ENCODE results near the gene NUP210L. TPM values are rescaled to one million over a fixed set of nuclear protein-coding genes. Genes with fewer than 3 reads are reported as not detected.

Gene NUP210L
- 0.04 TPM for total RNA-seq
- polyA plus RNA-seq (ENCODE audit: insufficient read depth in 1 of 8, insufficient read length in 8 of 8, low replicate concordance in 1 of 8) = under 1 TPM in 4 of 8 donors, not detected in 4; 0.04 to 0.19 (median 0.11) TPM
- long read RNA-seq, donor 1 = 0 reads
- long read RNA-seq, donor 2 = 0 reads
- long read RNA-seq, donor 3 = 0 reads
- long read RNA-seq, donor 4 = 0 reads
- long read RNA-seq, donor 5 = 0 reads
- long read RNA-seq, donor 6 = 0 reads
- long read RNA-seq, donor 7 = 0 reads
- long read RNA-seq, donor 8 = 0 reads
- long read RNA-seq, donor 9 = 0 reads
- long read RNA-seq, donor 10 = 0 reads
- long read RNA-seq, donor 11 = 0 reads

GRCh38 chr1:154154534-154155191 lies at the start of gene NUP210L:
NUP210L (minus strand) TSS chr1:154155073.
- Histone ChIP-seq H3K9me3 (replicated peaks; ENCODE audit: control insufficient read depth, low read depth, low read length) (no peaks in the 10 kb centered on the region), H3K36me3 (ENCODE audit: control insufficient read depth, insufficient read depth, low read length) (peaks cover 16% of the 10 kb centered on the region), H3K27ac (ENCODE audit: low read length) (peak within 1 kb of the TSS; percentile 82), H3K4me1 (ENCODE audit: control insufficient read depth, insufficient read depth, low read length) (peaks cover 4% of the 10 kb centered on the region), H3K4me3 (ENCODE audit: low read length) (no peak within 1 kb of the TSS), H3K27me3 (ENCODE audit: control insufficient read depth, insufficient read depth, low read length) (no peaks in the 10 kb centered on the region)
- peak; percentile 40 for DNase-seq
- WGBS (ENCODE audit: insufficient coverage) = 71% methylated on average over 22 of the region's 29 CpGs

- Histone ChIP-seq H3K27me3 (ENCODE audit: control insufficient read depth, insufficient read depth, low read length) (peaks cover 2% of the 10 kb centered on the region), H3K27ac (ENCODE audit: low read length) (no peak overlapping the region), H3K36me3 (ENCODE audit: control insufficient read depth, insufficient read depth, low read length) (no peaks in the 10 kb centered on the region), H3K4me3 (ENCODE audit: low read length) (no peak overlapping the region), H3K4me1 (ENCODE audit: control insufficient read depth, insufficient read depth, low read length) (no peaks in the 10 kb centered on the region), H3K9me3 (replicated peaks; ENCODE audit: control insufficient read depth, low read depth, low read length) (no peaks in the 10 kb centered on the region)
- 85% methylated on average over 3 of the region's 3 CpGs for WGBS (ENCODE audit: insufficient coverage)
- DNase-seq = no peak
Observed at GRCh38 chr1:154199563-154199879, 44.6 kb upstream of the NUP210L start.

GRCh38 chr1:154198756-154199562 lies 44.1 kb upstream of the NUP210L start:
- DNase-seq = peak; percentile 84
- no peak overlapping the region for H3K4me3 ChIP-seq (ENCODE audit: low read length)
- H3K9me3 ChIP-seq (replicated peaks; ENCODE audit: control insufficient read depth, low read depth, low read length) = no peaks in the 10 kb centered on the region
- no peak overlapping the region for H3K27ac ChIP-seq (ENCODE audit: low read length)
- 0% methylated on average over 2 of the region's 5 CpGs for WGBS (ENCODE audit: insufficient coverage)
- H3K36me3 ChIP-seq (ENCODE audit: control insufficient read depth, insufficient read depth, low read length) = no peaks in the 10 kb centered on the region
- H3K4me1 ChIP-seq (ENCODE audit: control insufficient read depth, insufficient read depth, low read length) = no peaks in the 10 kb centered on the region
- H3K27me3 ChIP-seq (ENCODE audit: control insufficient read depth, insufficient read depth, low read length) = peaks cover 6% of the 10 kb centered on the region

GRCh38 chr1:154193821-154194220 lies 38.9 kb upstream of the NUP210L start:
- 64% methylated on average over 8 of the region's 8 CpGs for WGBS (ENCODE audit: insufficient coverage)
- H3K27me3 ChIP-seq (ENCODE audit: control insufficient read depth, insufficient read depth, low read length) = peaks cover 7% of the 10 kb centered on the region
- H3K27ac ChIP-seq (ENCODE audit: low read length) = peak overlapping the region; percentile 42
- no peak overlapping the region for H3K4me3 ChIP-seq (ENCODE audit: low read length)
- no peaks in the 10 kb centered on the region for H3K36me3 ChIP-seq (ENCODE audit: control insufficient read depth, insufficient read depth, low read length)
- peaks cover 15% of the 10 kb centered on the region for H3K4me1 ChIP-seq (ENCODE audit: control insufficient read depth, insufficient read depth, low read length)
- no peaks in the 10 kb centered on the region for H3K9me3 ChIP-seq (replicated peaks; ENCODE audit: control insufficient read depth, low read depth, low read length)
- peak; percentile 31 for DNase-seq

- no CpG with 5 or more reads among the region's 3 CpGs for WGBS (ENCODE audit: insufficient coverage)
- H3K4me1 ChIP-seq (ENCODE audit: control insufficient read depth, insufficient read depth, low read length) = peaks cover 15% of the 10 kb centered on the region
- H3K27me3 ChIP-seq (ENCODE audit: control insufficient read depth, insufficient read depth, low read length) = peaks cover 7% of the 10 kb centered on the region
- H3K9me3 ChIP-seq (replicated peaks; ENCODE audit: control insufficient read depth, low read depth, low read length) = no peaks in the 10 kb centered on the region
- peak overlapping the region; percentile 57 for H3K27ac ChIP-seq (ENCODE audit: low read length)
- no peak overlapping the region for H3K4me3 ChIP-seq (ENCODE audit: low read length)
- DNase-seq = no peak
- H3K36me3 ChIP-seq (ENCODE audit: control insufficient read depth, insufficient read depth, low read length) = no peaks in the 10 kb centered on the region
Observed at GRCh38 chr1:154192476-154192875, 37.6 kb upstream of the NUP210L start.

GRCh38 chr1:154191990-154192461 lies 37.2 kb upstream of the NUP210L start, which contains the start of gene TPM3:
TPM3 (minus strand) TSS chr1:154192100; CDS start chr1:154192018, 82 bp downstream.
- Histone ChIP-seq H3K27ac (ENCODE audit: low read length) (peak within 1 kb of the TSS; percentile 57), H3K4me3 (ENCODE audit: low read length) (peak within 1 kb of the TSS; percentile 16), H3K4me1 (ENCODE audit: control insufficient read depth, insufficient read depth, low read length) (peaks cover 15% of the 10 kb centered on the region), H3K9me3 (replicated peaks; ENCODE audit: control insufficient read depth, low read depth, low read length) (no peaks in the 10 kb centered on the region), H3K36me3 (ENCODE audit: control insufficient read depth, insufficient read depth, low read length) (no peaks in the 10 kb centered on the region), H3K27me3 (ENCODE audit: control insufficient read depth, insufficient read depth, low read length) (peaks cover 7% of the 10 kb centered on the region)
- WGBS (ENCODE audit: insufficient coverage) = no CpG with 5 or more reads among the region's 1 CpG
- DNase-seq = peak; percentile 68

GRCh38 chr1:154190550-154190949 lies 35.7 kb upstream of the NUP210L start:
- H3K36me3 ChIP-seq (ENCODE audit: control insufficient read depth, insufficient read depth, low read length) = no peaks in the 10 kb centered on the region
- WGBS (ENCODE audit: insufficient coverage) = no CpG with 5 or more reads among the region's 1 CpG
- peak overlapping the region; percentile 9 for H3K27ac ChIP-seq (ENCODE audit: low read length)
- DNase-seq = no peak
- no peak overlapping the region for H3K4me3 ChIP-seq (ENCODE audit: low read length)
- peaks cover 7% of the 10 kb centered on the region for H3K27me3 ChIP-seq (ENCODE audit: control insufficient read depth, insufficient read depth, low read length)
- H3K9me3 ChIP-seq (replicated peaks; ENCODE audit: control insufficient read depth, low read depth, low read length) = no peaks in the 10 kb centered on the region
- H3K4me1 ChIP-seq (ENCODE audit: control insufficient read depth, insufficient read depth, low read length) = peaks cover 15% of the 10 kb centered on the region

- no peaks in the 10 kb centered on the region for H3K36me3 ChIP-seq (ENCODE audit: control insufficient read depth, insufficient read depth, low read length)
- no CpG with 5 or more reads among the region's 2 CpGs for WGBS (ENCODE audit: insufficient coverage)
- no peaks in the 10 kb centered on the region for H3K9me3 ChIP-seq (replicated peaks; ENCODE audit: control insufficient read depth, low read depth, low read length)
- peaks cover 11% of the 10 kb centered on the region for H3K4me1 ChIP-seq (ENCODE audit: control insufficient read depth, insufficient read depth, low read length)
- H3K27me3 ChIP-seq (ENCODE audit: control insufficient read depth, insufficient read depth, low read length) = no peaks in the 10 kb centered on the region
- DNase-seq = no peak
- no peak overlapping the region for H3K27ac ChIP-seq (ENCODE audit: low read length)
- H3K4me3 ChIP-seq (ENCODE audit: low read length) = no peak overlapping the region
Observed at GRCh38 chr1:154186852-154187501, 32.1 kb upstream of the NUP210L start.

- DNase-seq = peak; percentile 34
- Histone ChIP-seq H3K9me3 (replicated peaks; ENCODE audit: control insufficient read depth, low read depth, low read length) (no peaks in the 10 kb centered on the region), H3K4me3 (ENCODE audit: low read length) (no peak overlapping the region), H3K27me3 (ENCODE audit: control insufficient read depth, insufficient read depth, low read length) (no peaks in the 10 kb centered on the region), H3K4me1 (ENCODE audit: control insufficient read depth, insufficient read depth, low read length) (peaks cover 10% of the 10 kb centered on the region), H3K36me3 (ENCODE audit: control insufficient read depth, insufficient read depth, low read length) (no peaks in the 10 kb centered on the region), H3K27ac (ENCODE audit: low read length) (no peak overlapping the region)
- WGBS (ENCODE audit: insufficient coverage) = no CpG with 5 or more reads among the region's 1 CpG
Observed at GRCh38 chr1:154186177-154186576, 31.3 kb upstream of the NUP210L start.

All from muscle of leg (tissue), 16 donors.